OCI-LY7 (cell line): Measurements from ENCODE around the gene PGLYRP2. TPM values are rescaled to one million over a fixed set of nuclear protein-coding genes. Genes with fewer than 3 reads are reported as not detected.

Experiments used
- BruUV-seq: library from RNA; stranded (reverse); fragments of 400-500 nt; replicated peaks from 2 replicates; lab custom pipeline; 2021; lab: Mats Ljungman, UMichigan
- CTCF ChIA-PET: fragments of 300-600 bp; sonication (Branson Sonifier 250); formaldehyde crosslinking; loops from one replicate; lab custom pipeline; 2022; ENCODE audit warnings: antibody characterized with exemption; ENCODE audit not compliant: unreplicated experiment; lab: Charles Lee
- POLR2A ChIA-PET: fragments of 300-600 bp; sonication (Branson Sonifier 250); formaldehyde crosslinking; loops from one replicate; lab custom pipeline; 2022; ENCODE audit warnings: antibody characterized with exemption; lab: Charles Lee
- DNase-seq: peaks from one replicate; pipeline ENCODE4 v3.0.0-alpha.2; 2015; ENCODE audit warnings: low spot score
- H2AFZ ChIP-seq: fragments of 200-600 bp; sonication (generic), shearing (Covaris generic); 2 replicates; pipeline ENCODE4 v1.6.1; 2014; ENCODE audit warnings: mild to moderate bottlenecking, antibody characterized with exemption, low read length, moderate library complexity
- H3K27ac ChIP-seq: fragments of 200-600 bp; sonication (generic); 2 replicates; pipeline ENCODE4 v1.5.1; 2014; ENCODE audit warnings: mixed run types, low read depth, mild to moderate bottlenecking, moderate library complexity, low read length, inconsistent platforms; ENCODE audit not compliant: poor library complexity, severe bottlenecking
- H3K36me3 ChIP-seq: fragments of 200-600 bp; sonication (generic); 2 replicates; pipeline ENCODE4 v1.6.1; 2014; ENCODE audit warnings: mild to moderate bottlenecking, antibody characterized with exemption, low read length, moderate library complexity, mixed read lengths; ENCODE audit not compliant: insufficient read depth
- H3K4me1 ChIP-seq: fragments of 200-600 bp; sonication (generic); 2 replicates; pipeline ENCODE4 v1.5.1; 2014; ENCODE audit warnings: mild to moderate bottlenecking, low read length; ENCODE audit not compliant: insufficient read depth, poor library complexity, severe bottlenecking
- H3K4me2 ChIP-seq: fragments of 200-600 bp; sonication (generic); 2 replicates; pipeline ENCODE4 v1.6.1; 2014; ENCODE audit warnings: mild to moderate bottlenecking, low read length
- H3K4me3 ChIP-seq: fragments of 200-600 bp; sonication (generic); 2 replicates; pipeline ENCODE4 v1.5.1; 2014; ENCODE audit warnings: mild to moderate bottlenecking, low read depth, low read length; ENCODE audit not compliant: poor library complexity, severe bottlenecking
- H3K79me2 ChIP-seq: fragments of 200-600 bp; sonication (generic); 2 replicates; pipeline ENCODE4 v1.6.1; 2016; ENCODE audit warnings: low read depth, mild to moderate bottlenecking, low read length, moderate library complexity, mixed read lengths; ENCODE audit not compliant: insufficient read depth
- H3K9me2 ChIP-seq: fragments of 200-600 bp; sonication (generic); 2 replicates; pipeline ENCODE4 v1.6.1; 2016; ENCODE audit warnings: mild to moderate bottlenecking, low read length, mixed read lengths; ENCODE audit not compliant: insufficient read depth
- H3K9me3 ChIP-seq: fragments of 200-600 bp; sonication (generic); 2 replicates; pipeline ENCODE4 v1.6.1; 2014; ENCODE audit warnings: mild to moderate bottlenecking, mixed run types, low read length, mixed read lengths
- H4K20me1 ChIP-seq: fragments of 200-600 bp; sonication (generic); 2 replicates; pipeline ENCODE4 v1.6.1; 2014; ENCODE audit warnings: mild to moderate bottlenecking, antibody characterized with exemption, low read length, moderate library complexity, mixed read lengths; ENCODE audit not compliant: insufficient read depth
- CTCF ChIP-seq: fragments of 200-600 bp; sonication (generic); conservative IDR thresholded peaks from 2 replicates; pipeline ENCODE4 v1.5.1; 2014; ENCODE audit warnings: mild to moderate bottlenecking, antibody characterized with exemption, low read length, moderate library complexity, mixed read lengths
- EZH2phosphoT487 ChIP-seq: fragments of 200-600 bp; sonication (generic); IDR thresholded peaks from 2 replicates; pipeline ENCODE4 v1.6.1; 2018; ENCODE audit warnings: low read depth, borderline replicate concordance, mild to moderate bottlenecking, mixed run types, antibody characterized with exemption, low read length, moderate library complexity, mixed read lengths
- intact Hi-C: fragments of 100-400 bp; cut with micrococcal nuclease; formaldehyde crosslinking; loops from one replicate; pipeline ENCODE4 v1.10.0; 2022; ENCODE audit not compliant: unreplicated experiment
- total RNA-seq, 2 experiments: library from RNA; depleted of rRNA in 1 of 2; stranded (reverse); fragments of >200 nt in 1 of 2; shearing (Covaris generic) in 1 of 2; gene quantifications; 2 replicates each; pipeline ENCODE4 v1.2.3, GENCODE V29; 2014 to 2022

The PGLYRP2 gene
- total RNA-seq, 2 experiments from 2014 or later: not detected

GRCh38 chr19:15432629-15433518 lies 46.4 kb downstream of the PGLYRP2 start:
- intact Hi-C loops: loop anchor here (5.0 kb wide), 1 partner anchor 124 kb away; no protein-coding TSS in a partner anchor

GRCh38 chr19:15432018-15432494 lies 47.2 kb downstream of the PGLYRP2 start:
- H3K27ac ChIP-seq: peak overlapping the region; percentile 45
- H3K4me3 ChIP-seq: peak overlapping the region; percentile 85
- H4K20me1 ChIP-seq: no peaks in the 10 kb centered on the region
- H3K79me2 ChIP-seq: peaks cover 24% of the 10 kb centered on the region
- intact Hi-C loops: loop anchor here (5.0 kb wide), 1 partner anchor 125 kb away; no protein-coding TSS in a partner anchor
- no peak overlapping the region for H2AFZ ChIP-seq
- ChIA-PET POLR2A (interaction anchor here (0.9 kb wide), 2 partner anchors 13 to 31 kb away, joined by 3 to 5 read pairs; partner anchors contain the start of gene AKAP8L), CTCF (interaction anchor here (0.6 to 1.1 kb wide), 2 partner anchors 13 to 1525 kb away, joined by 3 to 5 read pairs; no protein-coding TSS in a partner anchor)
- TF ChIP-seq CTCF (no peak), EZH2phosphoT487 (no peak)
- peak overlapping the region; percentile 83 for H3K4me2 ChIP-seq
- DNase-seq: peak; percentile 33
- peaks cover 21% of the 10 kb centered on the region for H3K4me1 ChIP-seq
- H3K36me3 ChIP-seq: peaks cover 30% of the 10 kb centered on the region
- no peaks in the 10 kb centered on the region for H3K9me3 ChIP-seq
- H3K9me2 ChIP-seq: no peaks in the 10 kb centered on the region
- no TSS peak for BruUV-seq

More at GRCh38 chr19:15432629-15433518, 46.4 kb downstream of the PGLYRP2 start:
- Histone ChIP-seq H3K4me2 (peak overlapping the region; percentile 86), H3K36me3 (peaks cover 21% of the 10 kb centered on the region), H4K20me1 (no peaks in the 10 kb centered on the region), H3K4me3 (peak overlapping the region; percentile 89), H3K27ac (peak overlapping the region; percentile 67), H3K4me1 (peaks cover 21% of the 10 kb centered on the region), H3K9me2 (no peaks in the 10 kb centered on the region), H2AFZ (peak overlapping the region; percentile 94), H3K79me2 (peaks cover 24% of the 10 kb centered on the region), H3K9me3 (no peaks in the 10 kb centered on the region)
- peak; percentile 92 for DNase-seq
- no TSS peak for BruUV-seq
- CTCF ChIA-PET: interaction anchor here (0.6 to 1.1 kb wide), 2 partner anchors 14 to 1526 kb away, joined by 3 to 5 read pairs; no protein-coding TSS in a partner anchor
- POLR2A ChIA-PET: interaction anchor here (0.6 to 0.9 kb wide), 2 partner anchors 31 to 53 kb away, joined by 3 to 5 read pairs; no protein-coding TSS in a partner anchor
- TF ChIP-seq CTCF: no peak
- no peak for TF ChIP-seq EZH2phosphoT487
